Body of pancreas (tissue), 4 donors: ENCODE measurements around the gene M6PR.
"Not testable (repeated sequence)": the region's sequence is repeated elsewhere in the genome, so short reads cannot be mapped to it uniquely, and the experiment has no call there.

ENCODE experiments used
- CTCF ChIP-seq, 7 experiments: fragments of 450-650 bp in 4 of 7; fragments of 200-600 bp in 3 of 7; sonication (generic) in 3 of 7; IDR thresholded peaks; one replicate each; pipeline ENCODE4 v1.5.1; 2016 to 2019; ENCODE audit warnings: antibody characterized with exemption in 7 of 7
- POLR2A ChIP-seq, 3 donors: fragments of 450-650 bp; IDR thresholded peaks; one replicate each; pipeline ENCODE4 v1.6.1; 2016; ENCODE audit warnings: antibody characterized with exemption in 3 of 3, mild to moderate bottlenecking in 2 of 3

GRCh38 chr12:8902703-8903102 is 46.7 kb downstream of the M6PR start:
- not testable (repeated sequence) for TF ChIP-seq CTCF, POLR2A (IDR thresholded peaks at IDR 0.05)
